ENCODE data around the gene FGFR4. TPM values are rescaled to one million over a fixed set of nuclear protein-coding genes. Genes with fewer than 3 reads are reported as not detected.

Gene FGFR4
- total RNA-seq, 3 donors from 2014 or later, result 25.3 to 60.3 (median 28.9) TPM

DNA sequence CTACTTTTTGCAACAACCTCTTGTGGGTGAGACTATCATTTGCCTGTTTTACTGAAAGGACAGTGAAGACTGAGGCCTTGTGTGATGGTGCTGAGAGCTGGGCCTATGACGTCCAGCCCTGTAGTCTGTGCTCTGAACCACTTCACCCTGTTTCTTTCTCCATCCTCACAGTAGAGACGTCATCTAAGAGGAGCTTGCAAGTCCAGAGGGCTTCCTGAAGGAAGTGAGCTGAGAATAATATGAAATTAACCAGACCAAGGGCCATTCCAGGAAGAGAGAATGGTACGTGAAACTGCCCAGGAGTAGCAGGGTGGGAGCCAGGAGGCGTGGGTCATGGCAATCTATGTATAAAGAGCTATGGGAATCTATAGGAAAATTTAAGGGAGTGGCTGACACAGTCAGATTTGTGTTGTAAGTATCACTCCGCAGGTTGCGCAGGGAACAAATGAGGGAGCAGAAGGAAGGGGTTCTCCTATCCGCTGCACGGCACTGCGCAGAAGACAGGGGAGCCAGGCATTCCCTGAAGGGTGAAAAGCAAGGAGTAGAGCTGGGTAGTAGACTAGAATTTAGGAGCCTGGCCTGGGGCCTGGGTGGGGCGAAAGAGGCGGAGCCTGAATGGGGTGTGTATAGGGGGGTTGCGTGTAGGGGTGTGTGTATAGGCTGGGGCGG lies 596 bp upstream of the FGFR4 start:
- ATAC-seq, result peak; percentile 1
- no peaks in the 10 kb centered on the region for H3K36me3 ChIP-seq (ENCODE audit: low read depth)
- intact Hi-C loops (cut with DNase I, micrococcal nuclease), result no loop called here
- H3K4me1 ChIP-seq (ENCODE audit: low read depth), result peaks cover 30% of the 10 kb centered on the region
- H3K4me3 ChIP-seq, result no peak overlapping the region
- TF ChIP-seq, protein P1, sequence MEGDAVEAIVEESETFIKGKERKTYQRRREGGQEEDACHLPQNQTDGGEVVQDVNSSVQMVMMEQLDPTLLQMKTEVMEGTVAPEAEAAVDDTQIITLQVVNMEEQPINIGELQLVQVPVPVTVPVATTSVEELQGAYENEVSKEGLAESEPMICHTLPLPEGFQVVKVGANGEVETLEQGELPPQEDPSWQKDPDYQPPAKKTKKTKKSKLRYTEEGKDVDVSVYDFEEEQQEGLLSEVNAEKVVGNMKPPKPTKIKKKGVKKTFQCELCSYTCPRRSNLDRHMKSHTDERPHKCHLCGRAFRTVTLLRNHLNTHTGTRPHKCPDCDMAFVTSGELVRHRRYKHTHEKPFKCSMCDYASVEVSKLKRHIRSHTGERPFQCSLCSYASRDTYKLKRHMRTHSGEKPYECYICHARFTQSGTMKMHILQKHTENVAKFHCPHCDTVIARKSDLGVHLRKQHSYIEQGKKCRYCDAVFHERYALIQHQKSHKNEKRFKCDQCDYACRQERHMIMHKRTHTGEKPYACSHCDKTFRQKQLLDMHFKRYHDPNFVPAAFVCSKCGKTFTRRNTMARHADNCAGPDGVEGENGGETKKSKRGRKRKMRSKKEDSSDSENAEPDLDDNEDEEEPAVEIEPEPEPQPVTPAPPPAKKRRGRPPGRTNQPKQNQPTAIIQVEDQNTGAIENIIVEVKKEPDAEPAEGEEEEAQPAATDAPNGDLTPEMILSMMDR (IDR thresholded peaks at IDR 0.05), result no peak
- no peaks in the 10 kb centered on the region for H3K9me3 ChIP-seq
- DNase-seq, result no peak

DNA sequence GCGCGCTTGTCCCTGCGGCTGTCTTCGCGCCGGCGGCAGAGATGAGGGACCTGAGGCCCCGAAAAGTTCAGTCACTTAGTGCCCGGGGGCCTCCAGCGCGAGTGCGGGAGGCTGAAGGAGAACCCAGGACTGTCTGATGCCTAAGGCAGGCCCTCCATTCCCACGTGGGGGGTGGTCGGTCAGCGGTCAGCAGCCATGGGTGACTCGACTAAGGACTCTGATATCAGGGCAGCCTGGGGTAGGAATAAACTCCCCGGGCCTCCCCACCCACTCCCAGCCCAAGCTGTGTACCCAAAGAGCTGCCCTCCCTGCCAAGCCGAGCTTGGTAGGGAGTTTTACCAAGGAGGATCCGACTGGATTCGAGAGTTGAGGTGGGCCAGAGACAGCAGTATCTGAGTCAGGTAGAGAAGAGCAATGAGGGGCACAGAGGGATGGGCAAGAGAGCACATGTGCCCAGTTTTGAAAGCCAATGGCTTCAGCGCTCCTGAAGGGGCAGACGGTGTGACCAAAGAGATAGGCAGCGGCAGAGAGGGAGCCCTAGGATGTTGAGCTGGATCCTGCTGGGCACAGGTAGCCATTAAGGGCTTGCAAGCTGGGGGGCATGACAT lies 787 bp downstream of the FGFR4 start:
- ATAC-seq, result no peak
- intact Hi-C loops (cut with DNase I, micrococcal nuclease), result no loop called here
- Histone ChIP-seq H3K9me3 (no peaks in the 10 kb centered on the region), H3K4me3 (peak overlapping the region; percentile 25), H3K36me3 (ENCODE audit: low read depth) (no peaks in the 10 kb centered on the region), H3K4me1 (ENCODE audit: low read depth) (peaks cover 39% of the 10 kb centered on the region)
- DNase-seq, result peak in 1 of 3 donors; percentile 47
- TF ChIP-seq, protein P1 (IDR thresholded peaks at IDR 0.05), result no peak

DNA sequence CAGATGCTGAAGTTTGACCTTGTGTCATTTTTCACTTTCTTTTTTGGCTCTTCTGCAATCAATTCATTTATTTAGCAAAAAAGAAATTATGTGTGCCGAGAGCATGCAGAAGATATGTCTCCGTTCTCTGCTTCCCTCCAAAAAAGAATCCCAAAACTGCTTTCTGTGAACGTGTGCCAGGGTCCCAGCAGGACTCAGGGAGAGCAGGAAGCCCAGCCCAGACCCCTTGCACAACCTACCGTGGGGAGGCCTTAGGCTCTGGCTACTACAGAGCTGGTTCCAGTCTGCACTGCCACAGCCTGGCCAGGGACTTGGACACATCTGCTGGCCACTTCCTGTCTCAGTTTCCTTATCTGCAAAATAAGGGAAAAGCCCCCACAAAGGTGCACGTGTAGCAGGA lies 2.4 kb downstream of the FGFR4 start:
- ATAC-seq, result no peak
- Histone ChIP-seq H3K4me1 (ENCODE audit: low read depth) (peaks cover 39% of the 10 kb centered on the region), H3K4me3 (no peak overlapping the region), H3K9me3 (no peaks in the 10 kb centered on the region), H3K36me3 (ENCODE audit: low read depth) (no peaks in the 10 kb centered on the region)
- TF ChIP-seq, protein P1 (IDR thresholded peaks at IDR 0.05), result no peak
- intact Hi-C loops (cut with DNase I, micrococcal nuclease), result no loop called here
- peak in 1 of 3 donors; percentile 43 for DNase-seq

DNA sequence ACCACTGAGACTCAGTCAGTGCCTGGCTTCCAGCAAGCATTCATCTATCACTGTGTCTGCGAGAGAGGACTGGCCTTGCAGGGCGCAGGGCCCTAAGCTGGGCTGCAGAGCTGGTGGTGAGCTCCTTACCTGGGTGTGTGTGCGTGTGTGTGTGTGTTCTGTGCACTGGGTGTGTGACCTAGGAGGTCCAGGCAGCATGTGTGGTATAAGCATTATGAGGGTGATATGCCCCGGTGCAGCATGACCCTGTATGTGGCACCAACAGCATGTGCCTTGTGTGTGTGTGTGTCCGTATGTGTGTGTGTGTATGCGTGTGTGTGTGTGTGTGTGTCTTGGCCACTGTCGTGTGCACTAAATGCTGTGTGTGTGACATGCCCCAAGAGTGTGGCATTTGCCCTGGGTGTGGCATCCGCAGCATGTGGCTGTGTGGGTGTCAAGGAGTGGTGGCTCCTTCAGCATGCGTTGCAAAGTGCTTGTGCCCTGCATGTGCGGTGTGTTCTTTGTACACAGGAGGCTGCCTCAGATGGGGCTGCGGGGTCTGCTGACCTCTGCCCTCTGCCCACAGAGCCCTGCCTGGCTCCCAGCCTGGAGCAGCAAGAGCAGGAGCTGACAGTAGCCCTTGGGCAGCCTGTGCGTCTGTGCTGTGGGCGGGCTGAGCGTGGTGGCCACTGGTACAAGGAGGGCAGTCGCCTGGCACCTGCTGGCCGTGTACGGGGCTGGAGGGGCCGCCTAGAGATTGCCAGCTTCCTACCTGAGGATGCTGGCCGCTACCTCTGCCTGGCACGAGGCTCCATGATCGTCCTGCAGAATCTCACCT lies 3.3 kb downstream of the FGFR4 start:
- intact Hi-C loops (cut with DNase I, micrococcal nuclease), result no loop called here
- no peak for ATAC-seq
- peaks cover 39% of the 10 kb centered on the region for H3K4me1 ChIP-seq (ENCODE audit: low read depth)
- TF ChIP-seq, protein P1 (IDR thresholded peaks at IDR 0.05), result no peak
- H3K36me3 ChIP-seq (ENCODE audit: low read depth), result no peaks in the 10 kb centered on the region
- peak in 2 of 3 donors; percentile 56 to 59 for DNase-seq
- H3K9me3 ChIP-seq, result no peaks in the 10 kb centered on the region
- H3K4me3 ChIP-seq, result no peak overlapping the region

DNA sequence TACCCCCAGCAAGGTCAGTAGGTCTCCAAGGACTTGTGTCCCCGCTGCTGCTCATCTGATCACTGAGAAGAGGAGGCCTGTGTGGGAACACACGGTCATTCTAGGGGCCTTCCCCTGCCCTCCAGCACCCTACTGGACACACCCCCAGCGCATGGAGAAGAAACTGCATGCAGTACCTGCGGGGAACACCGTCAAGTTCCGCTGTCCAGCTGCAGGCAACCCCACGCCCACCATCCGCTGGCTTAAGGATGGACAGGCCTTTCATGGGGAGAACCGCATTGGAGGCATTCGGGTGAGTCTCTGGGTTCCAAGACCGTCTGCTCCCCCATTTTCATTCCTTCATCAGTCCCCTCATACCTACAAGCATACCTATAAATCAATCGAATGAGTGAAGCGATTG lies 4.1 kb downstream of the FGFR4 start:
- intact Hi-C loops (cut with DNase I, micrococcal nuclease), result no loop called here
- no peaks in the 10 kb centered on the region for H3K36me3 ChIP-seq (ENCODE audit: low read depth)
- no peaks in the 10 kb centered on the region for H3K9me3 ChIP-seq
- TF ChIP-seq, protein P1 (IDR thresholded peaks at IDR 0.05), result no peak
- peaks cover 39% of the 10 kb centered on the region for H3K4me1 ChIP-seq (ENCODE audit: low read depth)
- DNase-seq, result no peak
- no peak for ATAC-seq
- no peak overlapping the region for H3K4me3 ChIP-seq

All from mucosa of descending colon (tissue), 3 donors.